ENCODE data around the gene PABPN1. TPM values are rescaled to one million over a fixed set of nuclear protein-coding genes. Genes with fewer than 3 reads are reported as not detected.
"Not testable (repeated sequence)": the region's sequence is repeated elsewhere in the genome, so short reads cannot be mapped to it uniquely, and the experiment has no call there.

Gene PABPN1
- polyA plus RNA-seq, 6 donors from 2014 or later = 114 to 160 (median 145) TPM

- Mint-ChIP-seq H3K27ac (peak overlapping the region in 2 of 6 donors; percentile 48 to 78), H3K4me3 (peak overlapping the region in 1 of 8 donors; percentile 56)
- DNase-seq = not testable (repeated sequence)
Measured at GRCh38 chr14:23325746-23326145, 4.5 kb downstream of the PABPN1 start.

DNA sequence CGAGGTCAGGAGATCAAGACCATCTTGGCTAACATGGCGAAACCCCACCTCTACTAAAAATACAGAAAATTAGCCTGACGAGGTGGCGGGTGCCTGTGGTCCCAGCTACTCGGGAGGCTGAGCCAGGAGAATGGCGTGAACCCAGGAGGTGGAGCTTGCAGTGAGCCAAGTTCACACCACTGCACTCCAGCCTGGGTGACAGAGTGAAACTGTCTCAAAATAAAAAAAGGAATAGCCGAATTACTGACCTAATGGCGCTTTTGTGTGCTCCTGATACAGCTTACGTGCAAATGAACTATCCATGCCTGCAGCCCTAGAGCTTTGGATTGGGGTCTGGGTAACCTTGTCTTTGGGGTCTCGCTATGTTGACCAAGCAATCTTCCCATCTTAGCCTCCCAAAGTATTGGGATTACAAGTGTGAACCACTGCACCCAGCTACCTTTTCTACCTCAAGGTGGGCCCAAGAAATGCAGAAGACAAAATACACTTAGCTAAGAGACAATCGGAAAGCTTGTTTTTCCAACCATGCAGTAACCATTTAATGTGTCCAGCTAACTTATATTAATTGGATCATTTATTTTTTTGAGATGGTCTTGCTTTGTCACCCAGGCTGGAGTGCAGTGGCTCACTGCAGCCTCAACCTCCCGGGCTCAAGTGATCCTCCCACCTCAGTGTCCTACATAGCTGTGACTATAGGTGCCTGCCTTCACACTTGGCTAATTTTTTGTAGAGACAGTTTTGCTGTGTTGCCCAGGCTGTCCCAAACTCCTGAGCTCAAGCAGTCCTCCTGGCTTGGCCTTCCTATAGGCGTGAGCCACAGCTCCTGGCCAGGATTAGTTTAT, 5.5 kb downstream of the PABPN1 start:
- no peaks in the 10 kb centered on the region for H3K36me3 Mint-ChIP-seq
- H3K4me3 Mint-ChIP-seq = no peak overlapping the region

More at GRCh38 chr14:23325746-23326145, 4.5 kb downstream of the PABPN1 start:
- not testable (repeated sequence) for ATAC-seq (ENCODE audit: low read depth in 2 of 2); H3K36me3 Mint-ChIP-seq; H3K27me3 Mint-ChIP-seq; H3K9me3 Mint-ChIP-seq
- peaks cover 13 to 18% (median 16%) of the 10 kb centered on the region in 3 donors for H3K4me1 Mint-ChIP-seq

DNA sequence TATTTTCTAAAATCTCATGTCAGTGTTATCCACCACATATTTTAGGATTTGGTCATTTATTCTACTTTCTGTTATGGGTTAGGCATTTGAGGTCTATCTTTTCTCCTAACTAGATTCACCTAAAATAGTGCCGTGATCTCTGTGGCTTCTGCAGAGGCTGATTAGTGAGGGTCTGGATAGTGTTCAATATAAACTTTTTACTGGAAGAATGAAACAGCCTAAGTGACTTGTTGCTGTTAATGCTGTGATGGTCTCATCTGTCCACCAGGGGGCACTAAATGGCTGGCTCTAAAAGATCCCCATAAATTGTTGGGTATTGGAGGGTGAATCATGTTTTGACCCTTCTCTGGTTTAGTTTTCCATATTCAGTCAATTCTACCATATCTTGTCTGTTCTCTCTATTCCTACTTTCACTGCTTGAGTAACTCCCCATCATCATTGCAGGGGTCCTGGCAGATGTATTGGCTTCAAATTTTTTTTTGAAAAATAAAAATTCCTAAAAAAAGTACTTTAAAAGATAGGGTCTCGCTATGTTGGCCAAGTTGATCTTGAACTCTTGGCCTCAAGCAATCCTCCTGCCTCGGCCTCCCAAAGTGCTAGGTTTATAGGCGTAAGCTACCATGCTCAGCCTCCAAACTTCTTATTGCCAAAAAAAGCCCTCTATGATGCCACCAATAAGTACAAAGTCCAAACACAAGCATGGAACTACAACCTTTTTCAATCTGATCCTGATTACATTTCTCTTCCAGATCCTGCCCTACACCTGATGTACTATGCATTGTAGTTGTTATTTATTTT, 6.9 kb downstream of the PABPN1 start:
- Mint-ChIP-seq H3K9me3 (no peaks in the 10 kb centered on the region), H3K4me3 (peak overlapping the region in 1 of 8 donors; percentile 43), H3K36me3 (no peaks in the 10 kb centered on the region), H3K27ac (peak overlapping the region in 1 of 6 donors; percentile 75), H3K4me1 (peaks cover 0 to 3% (median 2%) of the 10 kb centered on the region in 3 donors), H3K27me3 (no peaks in the 10 kb centered on the region)
- DNase-seq = peak; percentile 57
- peak; percentile 55 to 68 for ATAC-seq (ENCODE audit: low read depth in 2 of 2)

More for the DNA sequence above, 5.5 kb downstream of the PABPN1 start:
- Mint-ChIP-seq H3K9me3 (no peaks in the 10 kb centered on the region), H3K27me3 (no peaks in the 10 kb centered on the region), H3K27ac (peak overlapping the region in 4 of 6 donors; percentile 3 to 78 (median 58)), H3K4me1 (peaks cover 13 to 17% (median 15%) of the 10 kb centered on the region in 3 donors)
- ATAC-seq (ENCODE audit: low read depth in 2 of 2) = no peak
- DNase-seq = no peak

DNA sequence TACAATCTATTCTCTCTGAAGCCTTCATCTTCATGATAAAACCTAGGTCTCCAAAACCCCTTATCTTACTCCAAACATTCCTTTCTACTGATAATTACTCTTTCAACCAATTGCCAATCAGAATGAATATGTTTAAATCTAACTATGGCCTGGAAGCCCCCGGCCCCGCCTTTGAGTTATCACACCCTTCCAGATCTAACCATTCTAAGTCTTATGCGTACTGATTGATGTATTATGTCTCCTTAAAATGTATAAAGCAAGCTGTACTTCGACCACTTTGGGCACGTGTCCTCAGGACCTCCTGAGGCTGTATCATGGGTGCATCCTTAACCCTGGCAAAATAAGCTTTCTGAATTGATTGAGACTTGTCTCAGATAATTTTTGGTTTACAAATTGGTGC, 14.4 kb downstream of the PABPN1 start:
- H3K4me3 Mint-ChIP-seq = no peak overlapping the region
- H3K27ac Mint-ChIP-seq = no peak overlapping the region
- H3K36me3 Mint-ChIP-seq = no peaks in the 10 kb centered on the region
- peaks cover 31 to 40% (median 39%) of the 10 kb centered on the region in 3 donors for H3K27me3 Mint-ChIP-seq
- H3K4me1 Mint-ChIP-seq = no peaks in the 10 kb centered on the region
- DNase-seq = no peak
- ATAC-seq (ENCODE audit: low read depth in 2 of 2) = no peak
- H3K9me3 Mint-ChIP-seq = peaks cover 0 to 16% (median 6%) of the 10 kb centered on the region in 7 donors

GRCh38 chr14:23339506-23340268, 18.4 kb downstream of the PABPN1 start:
- Mint-ChIP-seq H3K36me3 (no peaks in the 10 kb centered on the region), H3K9me3 (peaks cover 0 to 16% (median 6%) of the 10 kb centered on the region in 7 donors), H3K4me3 (no peak overlapping the region), H3K27ac (no peak overlapping the region), H3K4me1 (no peaks in the 10 kb centered on the region), H3K27me3 (peaks cover 33 to 57% (median 44%) of the 10 kb centered on the region in 3 donors)
- DNase-seq = no peak
- ATAC-seq (ENCODE audit: low read depth in 2 of 2) = no peak

- DNase-seq (no peak), ATAC-seq (ENCODE audit: low read depth in 2 of 2) (no peak)
- H3K27me3 Mint-ChIP-seq = peaks cover 7 to 54% (median 46%) of the 10 kb centered on the region in 3 donors
- H3K9me3 Mint-ChIP-seq = peaks cover 0 to 8% (median 4%) of the 10 kb centered on the region in 7 donors
- no peaks in the 10 kb centered on the region for H3K36me3 Mint-ChIP-seq
- H3K4me1 Mint-ChIP-seq = no peaks in the 10 kb centered on the region
- no peak overlapping the region for H3K4me3 Mint-ChIP-seq
- peak overlapping the region in 1 of 6 donors; percentile 47 for H3K27ac Mint-ChIP-seq
Measured at GRCh38 chr14:23344481-23344880, 23.2 kb downstream of the PABPN1 start.

- peaks cover 0 to 5% (median 0%) of the 10 kb centered on the region in 3 donors for H3K4me1 Mint-ChIP-seq
- H3K36me3 Mint-ChIP-seq = peaks cover 0 to 9% of the 10 kb centered on the region in 2 donors
- no peak overlapping the region for H3K4me3 Mint-ChIP-seq
- no peak overlapping the region for H3K27ac Mint-ChIP-seq
- ATAC-seq (ENCODE audit: low read depth in 2 of 2) (no peak), DNase-seq (no peak)
- H3K9me3 Mint-ChIP-seq = peaks cover 0 to 4% (median 0%) of the 10 kb centered on the region in 7 donors
- H3K27me3 Mint-ChIP-seq = peaks cover 21 to 71% (median 62%) of the 10 kb centered on the region in 3 donors
Measured at GRCh38 chr14:23345987-23346692, 24.9 kb downstream of the PABPN1 start.

GRCh38 chr14:23346693-23347405, 25.6 kb downstream of the PABPN1 start:
- H3K27ac Mint-ChIP-seq = no peak overlapping the region
- no peak for ATAC-seq (ENCODE audit: low read depth in 2 of 2)
- peaks cover 25 to 75% (median 68%) of the 10 kb centered on the region in 3 donors for H3K27me3 Mint-ChIP-seq

GRCh38 chr14:23347406-23348296, 26.4 kb downstream of the PABPN1 start:
- no peak for ATAC-seq (ENCODE audit: low read depth in 2 of 2)
- Mint-ChIP-seq H3K36me3 (peaks cover 0 to 13% of the 10 kb centered on the region in 2 donors), H3K27ac (peak overlapping the region in 1 of 6 donors; percentile 26), H3K4me1 (peaks cover 0 to 5% (median 0%) of the 10 kb centered on the region in 3 donors), H3K9me3 (peaks cover 0 to 4% (median 0%) of the 10 kb centered on the region in 7 donors), H3K4me3 (no peak overlapping the region), H3K27me3 (peaks cover 25 to 67% (median 66%) of the 10 kb centered on the region in 3 donors)
- DNase-seq = no peak

More at GRCh38 chr14:23346693-23347405, 25.6 kb downstream of the PABPN1 start:
- Mint-ChIP-seq H3K4me3 (no peak overlapping the region), H3K9me3 (peaks cover 0 to 4% (median 0%) of the 10 kb centered on the region in 7 donors), H3K36me3 (peaks cover 0 to 13% of the 10 kb centered on the region in 2 donors), H3K4me1 (peaks cover 0 to 5% (median 0%) of the 10 kb centered on the region in 3 donors)
- DNase-seq = no peak

DNA sequence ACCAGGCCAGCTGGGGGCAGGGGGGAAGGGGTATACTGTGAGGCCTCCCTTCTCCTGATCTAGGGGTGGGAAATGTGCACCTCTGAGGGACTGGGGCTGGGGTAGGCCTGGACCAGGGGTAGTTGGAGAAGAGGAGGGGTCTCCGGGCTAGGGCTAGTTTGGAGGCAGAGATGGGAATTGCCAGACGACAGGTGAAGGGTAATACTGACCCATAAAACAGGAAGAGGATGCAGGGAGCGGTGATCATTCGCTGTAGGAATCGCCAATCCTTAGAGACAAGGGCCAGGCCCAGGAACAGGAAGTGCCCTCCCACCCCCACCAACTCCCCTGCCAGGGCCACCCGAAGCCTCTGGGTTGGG, 27.0 kb downstream of the PABPN1 start:
- no peak overlapping the region for H3K27ac Mint-ChIP-seq
- H3K36me3 Mint-ChIP-seq = peaks cover 0 to 17% of the 10 kb centered on the region in 2 donors
- H3K9me3 Mint-ChIP-seq = peaks cover 0 to 4% (median 0%) of the 10 kb centered on the region in 7 donors
- H3K27me3 Mint-ChIP-seq = peaks cover 26 to 67% (median 65%) of the 10 kb centered on the region in 3 donors
- no peak overlapping the region for H3K4me3 Mint-ChIP-seq
- peaks cover 5 to 11% (median 6%) of the 10 kb centered on the region in 3 donors for H3K4me1 Mint-ChIP-seq
- DNase-seq (no peak), ATAC-seq (ENCODE audit: low read depth in 2 of 2) (no peak)

Data from naive B cell (primary cell).